ENCODE measurements around the gene TRIM22.

Gene TRIM22

DNA sequence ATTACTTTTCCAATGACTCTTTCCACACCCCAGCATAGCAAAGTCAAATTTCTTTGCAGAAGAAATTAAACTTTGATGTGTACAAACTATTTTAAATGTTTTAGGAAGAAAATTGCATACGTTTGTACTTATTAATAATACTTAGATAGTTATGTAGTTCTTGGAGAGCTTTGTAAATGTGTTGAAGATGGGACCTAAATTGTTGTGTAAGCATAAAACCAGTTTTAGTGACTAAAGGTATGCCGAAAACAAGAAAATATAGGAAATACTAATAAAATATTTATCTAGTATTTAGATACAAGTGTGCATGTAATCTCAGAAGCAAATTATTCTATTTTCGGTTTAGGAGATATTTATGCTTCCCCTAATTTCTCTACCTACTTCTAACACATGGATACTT lies 60.2 kb downstream of the TRIM22 start:
- FAIRE-seq = no peak

DNA sequence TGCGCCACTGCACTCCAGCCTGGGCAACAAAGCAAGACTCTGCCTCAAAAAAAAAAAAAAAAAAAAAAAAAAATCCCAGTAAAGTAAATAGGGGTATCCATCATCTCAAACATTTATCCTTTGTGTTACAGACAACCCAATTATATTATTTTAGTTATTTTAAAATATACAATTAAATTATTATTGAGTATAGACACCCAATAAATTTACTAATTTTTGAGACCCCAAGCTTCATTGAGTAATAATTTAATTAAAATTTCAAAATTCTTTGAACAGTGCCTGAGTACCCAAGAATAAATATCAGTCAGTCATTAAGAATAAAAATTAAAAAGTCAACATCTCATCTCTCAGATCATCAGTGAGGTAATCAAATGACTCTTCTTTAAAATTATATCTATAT lies 64.4 kb downstream of the TRIM22 start, which contains the start of gene OR52N4:
Gene OR52N4 (plus strand): TSS at position 301 of the 400 bp plus-strand sequence. CDS start 498 bp downstream, outside the sequence.
- FAIRE-seq = no peak
